ENCODE data around the gene BSG. TPM values are rescaled to one million over a fixed set of nuclear protein-coding genes. Genes with fewer than 3 reads are reported as not detected.

Gene BSG
- 546 and 582 TPM in 2 replicates for total RNA-seq (2014; rRNA removed; shearing (Covaris generic))

DNA sequence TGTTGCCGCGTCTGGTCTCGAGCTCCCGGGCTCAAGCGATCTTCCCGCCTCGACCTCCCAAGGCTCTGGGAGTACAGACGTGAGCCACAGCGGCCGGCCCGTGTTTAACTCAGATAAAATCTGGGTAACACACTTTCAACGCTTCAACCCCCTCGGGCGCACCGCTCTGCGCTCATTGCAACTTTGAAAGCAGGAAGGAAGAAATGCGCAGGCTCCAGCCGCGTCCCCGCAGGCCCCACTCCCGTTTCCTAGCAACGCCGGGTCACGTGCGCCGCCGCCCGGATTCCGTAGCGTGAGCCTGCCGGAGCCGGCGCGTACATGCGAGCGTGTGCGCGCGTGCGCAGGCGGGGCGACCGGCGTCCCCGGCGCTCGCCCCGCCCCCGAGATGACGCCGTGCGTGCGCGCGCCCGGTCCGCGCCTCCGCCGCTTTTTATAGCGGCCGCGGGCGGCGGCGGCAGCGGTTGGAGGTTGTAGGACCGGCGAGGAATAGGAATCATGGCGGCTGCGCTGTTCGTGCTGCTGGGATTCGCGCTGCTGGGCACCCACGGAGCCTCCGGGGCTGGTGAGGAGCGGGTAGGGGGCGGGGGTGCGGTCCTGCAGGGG is at the start of gene BSG:
TSS of gene BSG (plus strand) at position 457 of the 603 bp plus-strand sequence. CDS start at position 496, 39 bp downstream.
- peak; percentile 97 for DNase-seq
- Histone ChIP-seq H3K27ac (peak within 1 kb of the TSS; percentile 86), H3K4me1 (peaks cover 9% of the 10 kb centered on the region; the same call in 1 of the 2 replicates), H3K4me3 (peak within 1 kb of the TSS; percentile 96), H3K27me3 (peaks cover 1% of the 10 kb centered on the region; the same call in 1 of the 2 replicates), H3K36me3 (peaks cover 13% of the 10 kb centered on the region), H3K9me3 (replicated peaks) (no peaks in the 10 kb centered on the region)

DNA sequence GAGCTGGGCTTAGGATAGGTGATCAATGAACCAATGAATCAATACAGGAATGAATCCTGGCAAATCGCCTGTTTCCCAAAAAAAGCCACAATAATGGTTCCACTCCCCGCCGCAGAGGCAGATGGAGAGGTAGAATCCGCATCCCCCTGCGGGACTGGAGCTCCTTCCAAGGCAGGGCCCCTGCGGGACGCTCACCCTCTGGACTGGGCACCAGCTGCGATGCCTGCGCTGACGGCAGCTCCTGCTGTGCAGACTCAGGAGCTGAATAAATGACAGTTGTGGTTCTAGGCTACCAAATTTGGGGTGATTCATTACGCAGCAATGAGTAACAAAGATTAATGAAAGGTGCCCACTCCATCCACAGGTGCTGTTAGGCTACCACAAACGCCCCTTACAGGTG is 49.7 kb upstream of the BSG start:
- Histone ChIP-seq H3K36me3 (no peaks in the 10 kb centered on the region), H3K9me3 (replicated peaks) (no peaks in the 10 kb centered on the region; the same call in 1 of the 2 replicates), H3K4me1 (no peaks in the 10 kb centered on the region), H3K27ac (no peak overlapping the region), H3K4me3 (peak overlapping the region; percentile 38), H3K27me3 (no peaks in the 10 kb centered on the region)
- DNase-seq = no peak

DNA sequence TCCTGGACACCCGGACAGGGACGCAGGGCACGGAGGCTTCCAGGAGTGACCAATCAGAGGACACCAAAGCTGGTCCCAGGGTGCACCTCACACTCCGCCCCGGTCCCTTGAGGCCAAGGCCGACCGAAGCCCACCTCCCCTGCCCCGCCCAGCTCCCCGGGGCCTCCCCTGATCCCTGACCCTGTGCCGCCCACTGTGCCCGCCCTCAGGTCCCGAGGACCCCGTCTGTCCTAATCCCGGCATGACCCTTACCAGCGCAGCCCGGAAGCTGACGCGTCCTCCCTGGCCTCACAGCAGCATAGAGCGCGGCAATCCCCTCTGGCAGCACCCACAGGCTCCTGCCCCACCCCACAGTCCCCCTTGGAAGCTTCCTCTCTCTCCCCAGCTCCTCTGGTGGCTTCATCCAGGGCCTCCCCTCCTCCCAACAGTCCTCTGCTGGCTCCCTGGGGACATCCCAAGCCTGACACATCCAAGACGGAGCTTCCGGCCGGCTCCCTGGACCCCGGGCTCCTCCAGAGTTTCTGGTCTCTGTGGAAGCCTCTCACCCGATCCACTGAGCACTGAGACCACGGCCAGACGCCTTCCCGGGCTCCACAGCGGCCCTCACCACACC is 48.2 kb upstream of the BSG start:
- no peak overlapping the region for H3K27ac ChIP-seq
- peak; percentile 42 to 43 for DNase-seq
- H3K4me3 ChIP-seq = peak overlapping the region; percentile 16; the same call in 1 of the 2 replicates
- no peaks in the 10 kb centered on the region for H3K36me3 ChIP-seq
- no peaks in the 10 kb centered on the region for H3K4me1 ChIP-seq
- H3K27me3 ChIP-seq = no peaks in the 10 kb centered on the region
- H3K9me3 ChIP-seq (replicated peaks) = no peaks in the 10 kb centered on the region; the same call in 1 of the 2 replicates

DNA sequence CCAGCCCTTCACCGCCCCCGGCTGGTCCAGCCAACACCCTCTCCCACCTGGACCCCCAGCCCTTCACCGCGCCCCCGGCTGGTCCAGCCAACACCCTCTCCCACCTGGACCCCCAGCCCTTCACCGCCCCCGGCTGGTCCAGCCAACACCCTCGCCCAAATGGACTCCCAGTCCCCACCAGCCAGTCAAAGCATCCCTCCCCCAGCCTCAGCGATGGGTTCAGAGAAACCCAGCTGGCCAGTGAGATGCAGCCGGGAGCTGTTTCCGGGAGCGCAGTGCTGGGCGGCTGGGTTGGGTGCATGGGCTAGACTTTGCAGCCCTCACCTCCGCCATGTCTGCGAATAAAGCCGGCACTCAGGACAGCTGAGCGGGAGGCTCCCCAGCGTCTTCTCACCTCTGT is 47.4 kb upstream of the BSG start:
- Histone ChIP-seq H3K4me1 (no peaks in the 10 kb centered on the region), H3K27ac (no peak overlapping the region), H3K36me3 (no peaks in the 10 kb centered on the region), H3K9me3 (replicated peaks) (no peaks in the 10 kb centered on the region; the same call in 1 of the 2 replicates), H3K27me3 (no peaks in the 10 kb centered on the region), H3K4me3 (no peak overlapping the region)
- DNase-seq = no peak

DNA sequence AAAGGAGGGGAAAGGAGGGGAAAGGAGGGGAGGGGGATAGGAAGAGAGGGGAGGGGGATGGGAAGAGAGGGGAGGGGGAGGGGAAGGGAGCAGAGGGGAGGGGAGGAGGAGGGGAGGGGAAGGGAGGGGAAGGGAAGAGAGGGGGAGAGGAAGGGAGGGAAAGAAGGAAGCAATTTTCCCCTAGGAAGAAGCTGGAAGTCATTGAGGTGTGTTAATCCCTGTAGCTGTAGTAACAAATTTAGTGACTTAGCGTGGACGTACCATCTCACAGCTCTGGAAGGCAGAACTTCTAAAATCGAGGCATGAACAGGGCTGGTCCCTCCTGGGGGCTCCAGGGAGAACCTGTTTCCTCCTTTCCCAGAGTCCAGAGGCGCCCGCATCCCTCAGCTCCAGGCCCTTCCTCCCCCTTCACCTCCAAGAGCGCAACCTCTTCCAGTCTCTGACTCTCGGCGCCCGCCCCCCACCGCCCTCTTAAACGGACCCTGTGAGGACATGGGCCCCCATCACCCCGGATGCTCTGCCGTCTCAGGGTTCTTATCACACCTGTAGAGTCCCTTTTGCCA is 46.5 kb upstream of the BSG start:
- Histone ChIP-seq H3K27ac (no peak overlapping the region), H3K4me3 (no peak overlapping the region), H3K4me1 (no peaks in the 10 kb centered on the region), H3K9me3 (replicated peaks) (no peaks in the 10 kb centered on the region; the same call in 1 of the 2 replicates), H3K36me3 (no peaks in the 10 kb centered on the region), H3K27me3 (no peaks in the 10 kb centered on the region)
- no peak for DNase-seq

DNA sequence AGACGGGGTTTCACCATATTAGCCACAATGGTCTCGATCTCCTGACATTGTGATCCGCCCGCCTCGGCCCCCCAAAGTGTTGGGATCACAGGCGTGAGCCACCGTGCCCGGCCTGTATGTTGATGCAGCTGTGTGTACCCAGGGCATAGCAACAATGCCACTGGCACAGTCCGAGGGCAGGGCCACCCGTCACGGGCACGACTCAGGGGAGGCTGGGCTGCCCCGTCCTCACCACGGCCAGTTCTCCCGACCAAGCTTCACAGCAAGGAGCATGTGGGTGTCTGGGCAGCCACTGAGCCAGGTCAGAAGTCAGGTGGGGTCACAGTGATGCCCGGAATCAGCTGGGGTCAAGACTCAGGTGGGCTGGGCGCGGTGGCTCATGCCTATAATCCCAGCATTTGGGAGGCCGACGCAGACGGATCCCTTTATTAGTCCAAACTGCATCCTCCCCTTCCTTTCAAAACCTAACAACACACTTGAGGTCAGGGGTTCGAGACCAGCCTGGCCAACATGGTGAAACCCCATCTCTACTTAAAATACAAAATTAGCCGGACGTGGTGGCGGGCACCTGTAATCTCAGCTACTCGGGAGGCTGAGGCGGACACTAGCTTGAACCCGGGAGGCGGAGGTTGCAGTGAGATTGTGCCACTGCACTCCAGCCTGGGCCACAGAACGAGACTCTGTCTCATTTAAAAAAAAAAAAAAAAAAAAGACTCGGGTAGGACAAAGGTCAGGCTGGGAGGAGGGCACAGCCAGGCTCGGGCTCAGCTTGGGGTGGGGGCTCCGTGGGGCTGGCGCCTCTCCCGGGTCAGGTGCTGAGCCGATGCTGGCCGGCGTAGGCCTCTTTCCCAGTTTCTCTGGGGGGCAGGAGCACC is 42.0 kb upstream of the BSG start:
- no peak for DNase-seq
- Histone ChIP-seq H3K36me3 (no peaks in the 10 kb centered on the region), H3K27ac (peak overlapping the region; percentile 52; the same call in 1 of the 2 replicates), H3K27me3 (no peaks in the 10 kb centered on the region), H3K4me1 (no peaks in the 10 kb centered on the region), H3K4me3 (peak overlapping the region; percentile 91), H3K9me3 (replicated peaks) (no peaks in the 10 kb centered on the region)

DNA sequence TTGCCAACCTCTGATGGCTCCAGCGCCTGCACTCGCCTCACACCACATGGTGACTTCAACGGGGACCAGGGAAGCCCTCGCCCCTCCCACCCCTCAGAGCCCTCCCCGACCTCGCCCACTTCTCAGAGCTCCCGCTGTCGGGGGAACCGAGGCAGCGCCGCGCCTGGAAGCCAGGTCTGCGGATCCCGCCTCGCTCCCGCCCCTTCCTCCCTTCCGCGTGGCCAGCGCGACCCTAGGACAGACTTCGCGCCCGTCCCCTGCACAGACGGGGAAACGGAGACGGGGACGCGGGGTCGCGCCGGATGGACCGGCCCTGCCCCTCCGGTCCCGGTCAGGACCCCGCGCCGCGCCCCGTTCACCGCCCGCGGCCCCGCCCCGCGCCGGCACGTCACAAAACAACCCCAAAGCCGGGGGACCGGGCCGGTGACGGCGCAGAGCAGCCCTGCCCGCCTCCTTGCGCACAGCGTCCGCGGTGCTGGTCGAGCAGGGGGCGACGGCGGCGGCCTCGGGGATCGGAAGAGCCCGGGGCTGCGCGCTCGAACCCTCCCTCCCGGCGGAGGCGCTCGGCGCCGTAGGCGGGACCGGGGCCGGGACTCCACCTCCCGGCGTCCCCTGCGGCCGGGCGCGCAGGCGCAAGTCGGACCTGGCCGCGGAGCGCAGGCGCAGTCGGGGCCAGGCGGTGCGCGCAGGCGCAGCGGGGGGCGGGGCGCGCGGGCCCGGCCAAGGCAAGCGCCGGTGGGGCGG is 41.2 kb upstream of the BSG start:
- no peaks in the 10 kb centered on the region for H3K27me3 ChIP-seq
- peak overlapping the region; percentile 91 for H3K4me3 ChIP-seq
- DNase-seq = peak; percentile 83 to 84
- H3K27ac ChIP-seq = peak overlapping the region; percentile 52; the same call in 1 of the 2 replicates
- H3K36me3 ChIP-seq = peaks cover 1% of the 10 kb centered on the region
- no peaks in the 10 kb centered on the region for H3K4me1 ChIP-seq
- H3K9me3 ChIP-seq (replicated peaks) = no peaks in the 10 kb centered on the region

DNA sequence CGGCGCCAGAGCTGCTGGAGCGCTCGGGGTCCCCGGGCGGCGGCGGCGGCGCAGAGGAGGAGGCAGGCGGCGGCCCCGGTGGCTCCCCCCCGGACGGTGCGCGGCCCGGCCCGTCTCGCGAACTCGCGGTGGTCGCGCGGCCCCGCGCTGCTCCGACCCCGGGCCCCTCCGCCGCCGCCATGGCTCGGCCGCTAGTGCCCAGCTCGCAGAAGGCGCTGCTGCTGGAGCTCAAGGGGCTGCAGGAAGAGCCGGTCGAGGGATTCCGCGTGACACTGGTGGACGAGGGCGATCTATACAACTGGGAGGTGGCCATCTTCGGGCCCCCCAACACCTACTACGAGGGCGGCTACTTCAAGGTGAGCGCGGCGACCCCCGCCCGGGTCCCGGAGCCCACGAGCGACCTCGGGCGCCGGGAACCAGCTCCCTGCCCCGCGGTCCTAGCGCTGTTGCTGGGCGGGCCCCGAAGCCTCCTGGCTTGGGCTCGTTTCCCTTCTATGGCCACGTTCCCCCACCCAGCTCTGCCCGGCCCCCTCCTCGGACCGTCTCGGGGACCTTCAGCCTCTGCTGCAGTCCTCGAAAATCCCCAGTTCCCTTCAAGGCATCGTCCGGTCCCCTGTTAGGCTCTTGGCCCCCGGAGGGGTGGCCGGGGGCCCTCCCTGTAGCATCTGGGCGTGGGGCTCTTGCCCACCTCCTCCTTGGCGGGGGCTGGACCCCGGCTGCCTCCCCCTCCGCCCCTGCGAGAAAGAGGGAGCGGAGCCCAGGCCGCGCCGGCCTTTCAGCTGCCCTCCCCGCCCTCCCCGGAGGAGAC is 40.4 kb upstream of the BSG start, which contains the start of gene CDC34:
TSS of gene CDC34 (plus strand) at position 8 of the 808 bp plus-strand sequence. CDS start at position 180, 172 bp downstream.
- DNase-seq = peak; percentile 35 to 42
- no peaks in the 10 kb centered on the region for H3K9me3 ChIP-seq (replicated peaks)
- H3K4me1 ChIP-seq = no peaks in the 10 kb centered on the region
- H3K4me3 ChIP-seq = peak within 1 kb of the TSS; percentile 91
- peak within 1 kb of the TSS; percentile 52 for H3K27ac ChIP-seq
- H3K36me3 ChIP-seq = peaks cover 9% of the 10 kb centered on the region
- H3K27me3 ChIP-seq = no peaks in the 10 kb centered on the region

DNA sequence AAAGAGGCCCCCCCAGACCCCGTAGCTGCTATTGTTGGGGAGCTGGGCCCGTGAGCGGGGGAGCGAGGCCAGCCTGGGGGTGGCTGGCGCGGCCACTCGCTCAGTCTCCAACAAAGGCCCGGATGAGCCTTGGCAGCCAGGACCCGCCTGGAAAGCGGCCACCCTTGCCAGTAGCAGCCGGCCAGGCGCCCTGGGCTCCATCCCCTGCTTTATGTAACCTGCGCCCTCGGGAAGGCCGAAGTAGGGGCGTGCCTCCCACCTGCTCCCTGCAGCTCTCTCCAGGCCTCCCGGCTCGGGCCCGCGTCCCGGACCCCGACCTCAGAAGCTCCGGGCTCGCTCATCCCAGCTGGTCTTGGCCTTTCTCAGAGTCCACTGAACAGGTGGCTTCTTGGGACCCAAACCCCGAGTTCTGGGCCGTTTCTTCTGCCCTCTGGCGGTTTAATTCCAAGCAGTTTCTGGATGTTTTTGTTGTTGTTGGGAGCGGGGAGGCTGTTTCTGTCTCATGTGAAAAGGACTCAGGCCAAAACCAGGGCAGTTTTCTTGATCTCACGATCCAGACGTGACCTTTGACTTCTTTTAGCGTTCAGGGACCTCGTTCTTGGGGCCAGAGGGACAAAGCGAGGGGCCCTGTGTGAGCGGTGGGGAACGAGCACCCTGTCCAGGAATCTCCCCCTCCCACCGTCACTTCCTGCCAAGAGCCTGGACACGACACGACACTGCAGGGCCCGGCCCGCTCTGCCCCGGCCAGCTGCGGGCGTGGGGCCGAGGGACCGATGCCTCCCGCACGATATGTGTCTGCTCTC is 39.6 kb upstream of the BSG start:
- Histone ChIP-seq H3K4me1 (no peaks in the 10 kb centered on the region), H3K4me3 (peak overlapping the region; percentile 91), H3K27ac (peak overlapping the region; percentile 45), H3K36me3 (peaks cover 9% of the 10 kb centered on the region), H3K27me3 (no peaks in the 10 kb centered on the region), H3K9me3 (replicated peaks) (no peaks in the 10 kb centered on the region)
- DNase-seq = peak; percentile 71 to 81

DNA sequence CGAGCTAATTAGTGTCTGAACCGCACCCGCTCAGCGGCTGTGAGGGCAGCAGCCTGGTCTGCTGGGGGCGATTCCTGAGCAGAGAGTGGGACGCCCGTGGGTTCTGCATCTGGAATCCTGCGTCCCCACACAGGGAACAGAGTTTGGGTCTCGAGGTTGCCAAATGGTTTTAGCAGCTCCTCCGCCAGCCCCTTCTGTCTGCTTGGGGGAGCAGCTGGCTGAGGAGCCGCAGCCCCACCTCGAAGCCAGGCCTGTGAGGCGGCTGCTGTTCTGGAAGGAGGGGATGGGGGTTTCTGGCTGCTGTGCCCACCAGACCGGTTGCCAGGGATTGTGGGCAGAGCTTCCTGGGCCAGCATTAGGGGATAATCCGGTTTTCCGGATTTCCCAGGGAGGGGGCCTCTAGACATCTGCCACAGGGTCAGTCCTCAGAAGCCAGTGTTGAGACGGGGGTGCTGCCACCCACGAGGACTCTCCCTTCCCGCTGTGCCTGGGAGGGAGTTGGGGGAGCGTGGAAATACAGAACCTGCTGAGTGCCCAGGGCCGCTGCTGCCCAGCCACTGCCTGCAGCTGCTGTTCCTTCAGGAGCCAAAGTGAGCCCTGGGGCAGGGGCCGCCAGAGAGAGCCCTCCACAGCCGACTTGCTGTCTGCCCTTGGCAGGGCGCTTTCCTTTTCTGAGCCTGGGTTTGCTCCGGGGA is 38.9 kb upstream of the BSG start:
- peak overlapping the region; percentile 91 for H3K4me3 ChIP-seq
- H3K4me1 ChIP-seq = no peaks in the 10 kb centered on the region
- no peaks in the 10 kb centered on the region for H3K27me3 ChIP-seq
- peak in 1 of 2 experiments; percentile 33 for DNase-seq
- H3K9me3 ChIP-seq (replicated peaks) = no peaks in the 10 kb centered on the region
- peak overlapping the region; percentile 45 for H3K27ac ChIP-seq
- peaks cover 9% of the 10 kb centered on the region for H3K36me3 ChIP-seq

DNA sequence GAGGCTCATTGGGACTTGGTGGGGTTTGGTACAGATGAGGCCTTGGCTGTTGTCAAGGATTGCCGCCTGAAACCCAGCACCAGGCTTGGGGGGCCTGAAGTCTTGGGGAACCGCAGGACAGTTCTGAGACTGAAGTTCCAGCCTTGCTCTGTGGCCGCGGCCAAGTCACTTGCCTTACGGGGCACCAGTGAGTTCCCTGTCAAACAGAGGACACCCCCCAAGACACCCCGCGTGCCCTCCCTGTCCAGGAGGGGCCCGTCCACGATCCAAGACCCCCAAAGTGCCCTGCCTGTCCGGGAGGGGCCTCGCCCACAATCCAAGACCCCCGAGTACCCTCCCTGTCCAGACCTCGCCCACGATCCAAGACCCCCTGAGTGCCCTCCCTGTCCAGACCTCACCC is 38.3 kb upstream of the BSG start:
- H3K4me1 ChIP-seq = no peaks in the 10 kb centered on the region
- no peak for DNase-seq
- no peak overlapping the region for H3K27ac ChIP-seq
- H3K36me3 ChIP-seq = peaks cover 9% of the 10 kb centered on the region
- H3K27me3 ChIP-seq = no peaks in the 10 kb centered on the region
- H3K9me3 ChIP-seq (replicated peaks) = no peaks in the 10 kb centered on the region
- H3K4me3 ChIP-seq = no peak overlapping the region
